ENCODE data around the gene AKR7A2.

AKR7A2 gene

DNA sequence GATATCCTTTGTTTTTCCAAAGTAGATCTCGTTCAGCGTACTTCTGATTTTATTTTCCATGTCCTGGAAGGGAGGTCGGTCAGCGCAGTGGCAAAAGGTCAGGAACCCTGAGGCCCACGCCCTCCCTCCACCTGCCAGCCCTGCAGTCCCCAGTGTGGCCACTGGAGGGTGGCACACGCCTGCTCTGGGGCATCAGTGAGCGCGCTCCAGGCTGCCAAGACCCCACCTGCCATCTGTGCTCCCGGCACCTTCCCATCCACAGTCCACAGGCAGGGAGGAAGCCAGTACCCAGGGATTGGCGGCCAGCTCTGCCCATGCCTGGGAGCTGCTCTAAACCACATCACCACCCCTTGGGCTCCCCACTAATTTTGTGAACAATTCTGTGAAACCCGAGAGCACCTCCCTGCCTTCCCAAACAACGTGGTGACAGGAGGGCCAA lies 32.4 kb upstream of the AKR7A2 start:
- TF ChIP-seq, protein P1, sequence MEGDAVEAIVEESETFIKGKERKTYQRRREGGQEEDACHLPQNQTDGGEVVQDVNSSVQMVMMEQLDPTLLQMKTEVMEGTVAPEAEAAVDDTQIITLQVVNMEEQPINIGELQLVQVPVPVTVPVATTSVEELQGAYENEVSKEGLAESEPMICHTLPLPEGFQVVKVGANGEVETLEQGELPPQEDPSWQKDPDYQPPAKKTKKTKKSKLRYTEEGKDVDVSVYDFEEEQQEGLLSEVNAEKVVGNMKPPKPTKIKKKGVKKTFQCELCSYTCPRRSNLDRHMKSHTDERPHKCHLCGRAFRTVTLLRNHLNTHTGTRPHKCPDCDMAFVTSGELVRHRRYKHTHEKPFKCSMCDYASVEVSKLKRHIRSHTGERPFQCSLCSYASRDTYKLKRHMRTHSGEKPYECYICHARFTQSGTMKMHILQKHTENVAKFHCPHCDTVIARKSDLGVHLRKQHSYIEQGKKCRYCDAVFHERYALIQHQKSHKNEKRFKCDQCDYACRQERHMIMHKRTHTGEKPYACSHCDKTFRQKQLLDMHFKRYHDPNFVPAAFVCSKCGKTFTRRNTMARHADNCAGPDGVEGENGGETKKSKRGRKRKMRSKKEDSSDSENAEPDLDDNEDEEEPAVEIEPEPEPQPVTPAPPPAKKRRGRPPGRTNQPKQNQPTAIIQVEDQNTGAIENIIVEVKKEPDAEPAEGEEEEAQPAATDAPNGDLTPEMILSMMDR (IDR thresholded peaks at IDR 0.05; ENCODE audit: low read depth, low read length, missing control alignments) = peak; percentile 80
- H3K4me3 ChIP-seq (replicated peaks; ENCODE audit: low read depth, low read length) = no peak overlapping the region
- no peak for DNase-seq (ENCODE audit: extremely low read depth, low read depth)

DNA sequence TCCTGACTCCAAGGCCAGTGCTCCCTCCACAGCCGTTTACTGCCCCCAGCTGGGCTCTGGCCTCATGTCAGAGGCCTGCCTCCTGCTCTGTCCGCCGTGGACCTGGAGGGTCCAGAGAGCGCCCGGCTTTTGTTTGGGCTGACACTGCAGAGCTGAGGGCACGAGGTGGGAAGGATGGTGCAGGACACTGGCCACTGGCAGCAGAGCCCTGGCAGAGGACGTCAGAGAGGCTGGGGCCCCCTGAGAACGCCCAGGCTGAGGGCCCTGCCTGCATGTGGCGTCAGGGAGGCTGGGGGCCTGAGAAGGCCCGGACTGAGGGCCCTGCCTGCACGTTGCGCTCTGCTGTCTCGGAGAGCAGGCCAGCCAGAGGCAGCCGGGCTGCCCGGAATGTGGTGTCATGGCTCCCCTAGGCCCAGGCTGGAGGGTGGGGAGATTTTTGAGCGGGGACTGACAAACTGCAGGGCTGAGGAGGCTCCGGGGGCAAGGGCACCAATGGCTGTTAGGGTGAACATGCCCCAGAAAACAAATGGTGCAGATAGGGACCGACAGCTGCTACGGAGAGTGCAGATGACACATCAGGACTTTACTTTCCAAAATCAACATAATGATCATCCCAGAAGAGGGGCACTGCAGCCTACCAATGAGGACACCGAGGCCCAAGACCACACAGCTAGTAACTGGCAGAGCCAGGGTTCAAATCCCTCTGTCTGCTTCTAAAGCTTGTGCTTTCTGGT lies 31.8 kb upstream of the AKR7A2 start:
- DNase-seq (ENCODE audit: extremely low read depth, low read depth) = no peak
- TF ChIP-seq, protein P1 (IDR thresholded peaks at IDR 0.05; ENCODE audit: low read depth, low read length, missing control alignments) = no peak

DNA sequence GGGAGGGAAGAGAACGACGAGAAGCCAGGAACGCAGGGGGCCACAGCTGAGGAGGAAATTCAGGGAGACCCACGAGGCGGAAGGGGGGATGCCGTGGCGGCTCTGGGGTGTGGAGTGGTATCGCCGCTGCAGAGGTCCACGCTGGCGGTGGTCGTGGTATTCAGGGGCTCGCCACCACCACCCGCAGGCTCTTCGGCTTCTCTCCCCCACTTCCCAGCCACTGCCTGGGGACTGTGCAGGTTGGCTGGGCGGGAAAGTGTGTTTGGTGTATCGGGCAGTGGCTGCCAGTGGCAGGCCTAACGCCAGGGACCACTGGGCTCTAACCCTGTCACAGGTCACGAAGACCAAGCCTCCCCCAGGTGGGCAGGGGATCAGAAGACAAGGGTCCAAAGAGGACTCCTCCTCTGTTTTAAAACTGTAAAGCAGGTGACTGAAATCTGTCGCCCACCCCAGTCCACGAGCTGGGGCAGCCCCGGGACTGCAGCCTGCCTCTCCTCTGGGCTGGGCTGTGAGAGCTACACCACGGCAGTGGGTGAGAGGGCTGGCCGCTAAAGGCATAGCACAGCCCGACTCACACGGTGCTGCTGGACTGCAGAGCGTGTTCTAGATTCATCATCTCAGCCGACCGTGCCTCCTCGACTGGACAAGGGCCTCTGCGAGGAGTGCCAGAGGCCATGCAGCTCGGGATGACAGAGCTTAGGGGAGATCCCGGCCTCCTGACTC lies 31.1 kb upstream of the AKR7A2 start:
- no peak overlapping the region for H3K4me3 ChIP-seq (replicated peaks; ENCODE audit: low read depth, low read length)
- TF ChIP-seq, protein P1 (IDR thresholded peaks at IDR 0.05; ENCODE audit: low read depth, low read length, missing control alignments) = no peak
- no peak for DNase-seq (ENCODE audit: extremely low read depth, low read depth)

More for the DNA sequence above, 31.8 kb upstream of the AKR7A2 start:
- no peak overlapping the region for H3K4me3 ChIP-seq (replicated peaks; ENCODE audit: low read depth, low read length)

DNA sequence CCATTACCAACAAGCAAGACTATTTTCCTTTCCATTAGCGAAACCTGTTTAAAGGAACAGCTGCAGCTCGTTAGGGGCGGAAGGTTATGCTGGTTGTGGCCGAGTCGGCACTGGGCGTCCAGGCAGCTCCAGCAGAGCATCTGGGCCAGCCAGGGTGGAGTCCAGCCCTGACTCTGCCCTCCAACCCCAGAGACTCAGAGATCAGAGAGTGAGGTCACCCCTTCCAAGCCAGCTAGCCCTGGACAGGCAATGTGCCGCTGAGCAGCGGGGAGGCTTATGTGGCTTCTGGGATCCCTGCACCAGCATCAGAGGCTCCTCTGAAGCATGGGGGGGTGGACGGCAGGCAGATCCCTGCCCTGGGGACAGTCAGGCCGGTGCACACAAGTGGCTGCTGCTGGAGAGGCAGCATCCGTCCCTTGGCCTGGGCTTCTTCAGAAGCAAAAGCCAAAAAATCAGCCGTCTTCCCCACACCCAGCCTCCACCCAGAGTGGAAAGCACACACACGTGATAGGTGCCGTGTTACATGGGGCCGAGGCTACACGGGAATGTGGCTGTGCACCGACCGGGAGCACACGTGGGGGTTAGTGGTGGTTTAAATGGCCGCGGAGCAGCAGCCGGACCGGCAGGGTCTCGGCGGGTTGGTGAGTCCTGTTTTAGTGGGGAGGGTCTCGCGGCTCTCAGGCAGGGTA lies 30.3 kb upstream of the AKR7A2 start:
- no peak overlapping the region for H3K4me3 ChIP-seq (replicated peaks; ENCODE audit: low read depth, low read length)
- DNase-seq (ENCODE audit: extremely low read depth, low read depth) = no peak
- TF ChIP-seq, protein P1 (IDR thresholded peaks at IDR 0.05; ENCODE audit: low read depth, low read length, missing control alignments) = no peak

DNA sequence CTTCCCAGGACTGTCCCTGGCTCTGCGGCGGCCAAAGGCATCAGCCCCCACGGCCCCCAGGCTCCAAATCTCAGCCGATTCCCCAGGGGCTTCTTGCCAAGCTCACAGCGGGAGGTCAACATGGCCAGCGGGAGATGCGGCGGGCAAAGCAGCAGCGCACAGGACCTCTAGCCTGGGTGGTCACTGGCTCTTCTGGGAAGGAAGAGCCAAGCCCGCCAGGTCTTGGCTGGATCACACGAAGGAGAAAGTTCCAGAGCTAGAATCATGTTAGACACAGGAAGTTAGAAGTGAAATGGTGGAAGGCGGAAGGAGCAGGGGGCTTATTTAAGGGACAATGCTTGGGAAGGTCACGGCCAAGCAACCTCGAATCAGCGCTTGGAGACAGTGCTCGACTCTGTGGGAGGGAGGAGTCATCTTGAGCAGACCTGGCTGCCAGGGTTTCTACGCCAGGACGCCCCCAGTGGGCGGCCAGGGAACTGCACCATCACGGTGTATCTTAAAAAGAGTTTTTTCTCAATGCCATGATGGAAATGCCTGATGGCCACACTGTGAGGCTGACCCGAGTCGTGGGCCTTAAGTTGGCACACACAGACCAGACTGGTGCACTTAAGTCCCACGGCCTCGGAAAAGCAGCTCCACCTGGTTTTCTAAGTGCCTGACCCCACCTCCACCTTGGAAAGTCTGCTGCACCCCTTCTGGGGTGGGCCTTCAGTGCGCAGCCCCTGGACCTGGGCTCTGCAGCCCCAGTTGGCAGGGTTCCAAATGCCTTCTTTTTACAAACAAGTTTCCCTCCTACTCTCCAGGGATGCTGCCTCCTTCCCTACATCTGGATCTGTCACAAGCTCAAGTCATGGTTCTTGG lies 29.5 kb upstream of the AKR7A2 start:
- no peak overlapping the region for H3K4me3 ChIP-seq (replicated peaks; ENCODE audit: low read depth, low read length)
- TF ChIP-seq, protein P1 (IDR thresholded peaks at IDR 0.05; ENCODE audit: low read depth, low read length, missing control alignments) = peak; percentile 87
- peak; percentile 38 for DNase-seq (ENCODE audit: extremely low read depth, low read depth)

DNA sequence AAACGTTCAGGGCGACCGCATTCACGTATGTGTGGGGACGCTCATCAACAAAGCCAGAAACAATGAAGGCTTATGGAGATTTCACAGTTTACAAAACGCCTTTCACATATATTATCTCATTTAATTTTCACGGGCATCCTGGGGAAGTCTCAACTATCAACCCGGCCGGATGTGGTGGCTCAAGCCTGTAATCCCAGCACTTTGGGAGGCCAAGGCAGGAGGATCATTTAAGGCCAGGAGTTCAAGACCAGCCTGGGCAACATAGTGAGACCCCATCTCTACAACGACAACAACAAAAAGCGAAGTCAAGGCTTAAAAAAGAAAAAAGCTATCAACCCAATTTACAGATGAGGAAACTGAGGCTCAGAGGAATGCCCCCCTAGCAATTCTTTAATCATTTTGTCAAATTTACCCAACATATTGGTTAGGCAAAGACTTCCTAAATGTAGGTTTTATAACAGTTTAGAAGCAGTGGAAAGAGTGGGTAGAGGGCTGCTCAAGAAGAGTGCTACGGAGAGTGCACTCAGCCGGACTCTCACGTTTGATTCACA lies 28.5 kb upstream of the AKR7A2 start:
- DNase-seq (ENCODE audit: extremely low read depth, low read depth) = no peak
- H3K4me3 ChIP-seq (replicated peaks; ENCODE audit: low read depth, low read length) = no peak overlapping the region
- TF ChIP-seq, protein P1 (IDR thresholded peaks at IDR 0.05; ENCODE audit: low read depth, low read length, missing control alignments) = no peak

Measured in HFF-Myc (cell line).